ENCODE data around the gene HSPA4L. TPM values are rescaled to one million over a fixed set of nuclear protein-coding genes. Genes with fewer than 3 reads are reported as not detected.

Gene HSPA4L
- total RNA-seq, 1 experiment from 2014 or later: 5.3 TPM

GRCh38 chr4:127747883-127748282 lies 34.2 kb upstream of the HSPA4L start:
- Histone ChIP-seq H3K23ac (ENCODE audit: insufficient read length, low read depth, low read length) (no peak overlapping the region), H4K8ac (replicated peaks; ENCODE audit: insufficient read length, low read depth, low read length) (no peak overlapping the region), H3K27me3 (ENCODE audit: insufficient read depth, low read length) (no peaks in the 10 kb centered on the region), H3K4me1 (ENCODE audit: insufficient read depth, low read length) (no peaks in the 10 kb centered on the region), H3K23me2 (ENCODE audit: insufficient read length, low read depth, low read length, poor library complexity, severe bottlenecking) (no peaks in the 10 kb centered on the region), H3K79me1 (ENCODE audit: insufficient read depth, low read depth, low read length, poor library complexity, severe bottlenecking) (no peaks in the 10 kb centered on the region), H3K9me3 (ENCODE audit: control insufficient read depth, low read depth, low read length) (no peaks in the 10 kb centered on the region), H3K27ac (ENCODE audit: insufficient read length, low read depth, low read length) (no peak overlapping the region), H4K91ac (ENCODE audit: insufficient read length, low read depth, low read length) (no peak overlapping the region), H3K4ac (ENCODE audit: low read depth, low read length) (no peak overlapping the region), H2BK15ac (ENCODE audit: low read depth, low read length) (no peak overlapping the region), H2BK20ac (ENCODE audit: low read depth, low read length, poor library complexity, severe bottlenecking) (no peak overlapping the region), H2BK12ac (ENCODE audit: insufficient read length, low read depth, low read length) (no peak overlapping the region), H2BK120ac (ENCODE audit: low read depth, low read length, poor library complexity, severe bottlenecking) (no peak overlapping the region), H2AFZ (ENCODE audit: low read length) (no peak overlapping the region), H3K18ac (ENCODE audit: insufficient read length, low read depth, low read length) (no peak overlapping the region), H4K5ac (ENCODE audit: insufficient read length, low read depth, low read length) (no peak overlapping the region), H3K9ac (ENCODE audit: extremely low read depth, insufficient read length, low read length) (no peak overlapping the region), H3K56ac (ENCODE audit: insufficient read length, low read depth, low read length) (no peak overlapping the region), H3K14ac (ENCODE audit: insufficient read depth, low read length) (no peak overlapping the region), H3K4me2 (ENCODE audit: insufficient read depth, insufficient read length, low read length) (no peak overlapping the region), H3T11ph (ENCODE audit: low read length) (no peak overlapping the region), H2AK5ac (ENCODE audit: insufficient read length, low read length) (no peak overlapping the region), H2BK5ac (ENCODE audit: insufficient read length, low read length) (no peak overlapping the region), H3K79me2 (ENCODE audit: insufficient read depth, low read length) (no peaks in the 10 kb centered on the region), H4K20me1 (ENCODE audit: control insufficient read depth, insufficient read depth, insufficient read length) (no peaks in the 10 kb centered on the region)
- H3K27me3 Mint-ChIP-seq (ENCODE audit: low read depth): no peaks in the 10 kb centered on the region; the same call in 1 of the 2 replicates
- TF ChIP-seq, protein P1, sequence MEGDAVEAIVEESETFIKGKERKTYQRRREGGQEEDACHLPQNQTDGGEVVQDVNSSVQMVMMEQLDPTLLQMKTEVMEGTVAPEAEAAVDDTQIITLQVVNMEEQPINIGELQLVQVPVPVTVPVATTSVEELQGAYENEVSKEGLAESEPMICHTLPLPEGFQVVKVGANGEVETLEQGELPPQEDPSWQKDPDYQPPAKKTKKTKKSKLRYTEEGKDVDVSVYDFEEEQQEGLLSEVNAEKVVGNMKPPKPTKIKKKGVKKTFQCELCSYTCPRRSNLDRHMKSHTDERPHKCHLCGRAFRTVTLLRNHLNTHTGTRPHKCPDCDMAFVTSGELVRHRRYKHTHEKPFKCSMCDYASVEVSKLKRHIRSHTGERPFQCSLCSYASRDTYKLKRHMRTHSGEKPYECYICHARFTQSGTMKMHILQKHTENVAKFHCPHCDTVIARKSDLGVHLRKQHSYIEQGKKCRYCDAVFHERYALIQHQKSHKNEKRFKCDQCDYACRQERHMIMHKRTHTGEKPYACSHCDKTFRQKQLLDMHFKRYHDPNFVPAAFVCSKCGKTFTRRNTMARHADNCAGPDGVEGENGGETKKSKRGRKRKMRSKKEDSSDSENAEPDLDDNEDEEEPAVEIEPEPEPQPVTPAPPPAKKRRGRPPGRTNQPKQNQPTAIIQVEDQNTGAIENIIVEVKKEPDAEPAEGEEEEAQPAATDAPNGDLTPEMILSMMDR (conservative IDR thresholded peaks at IDR 0.05): no peak
- no peak overlapping the region for H3K4me3 Mint-ChIP-seq
- no peak for DNase-seq
- peaks cover 3 to 13% (median 10%) of the 10 kb centered on the region in 3 experiments; a peak in 6 of 7 replicates for H3K36me3 Mint-ChIP-seq (ENCODE audit: insufficient read depth in 1 of 3, low read depth in 3 of 3)
- H3K4me1 Mint-ChIP-seq: no peaks in the 10 kb centered on the region
- WGBS (ENCODE audit: extremely low coverage, insufficient read length, low lambda C conversion rate): no CpG with 5 or more reads among the region's 4 CpGs
- H3K27ac Mint-ChIP-seq: no peak overlapping the region
- H3K9me3 Mint-ChIP-seq: peaks cover 21 to 27% of the 10 kb centered on the region in 2 experiments
